ENCODE results near the gene MISP. TPM values are rescaled to one million over a fixed set of nuclear protein-coding genes. Genes with fewer than 3 reads are reported as not detected.

The MISP gene
- total and polyA plus RNA-seq, 2 of the 13 experiments (the other 11 are each of a cell fraction or from before 2014, with no cell fraction given): 0.67 to 1.3 TPM

DNA sequence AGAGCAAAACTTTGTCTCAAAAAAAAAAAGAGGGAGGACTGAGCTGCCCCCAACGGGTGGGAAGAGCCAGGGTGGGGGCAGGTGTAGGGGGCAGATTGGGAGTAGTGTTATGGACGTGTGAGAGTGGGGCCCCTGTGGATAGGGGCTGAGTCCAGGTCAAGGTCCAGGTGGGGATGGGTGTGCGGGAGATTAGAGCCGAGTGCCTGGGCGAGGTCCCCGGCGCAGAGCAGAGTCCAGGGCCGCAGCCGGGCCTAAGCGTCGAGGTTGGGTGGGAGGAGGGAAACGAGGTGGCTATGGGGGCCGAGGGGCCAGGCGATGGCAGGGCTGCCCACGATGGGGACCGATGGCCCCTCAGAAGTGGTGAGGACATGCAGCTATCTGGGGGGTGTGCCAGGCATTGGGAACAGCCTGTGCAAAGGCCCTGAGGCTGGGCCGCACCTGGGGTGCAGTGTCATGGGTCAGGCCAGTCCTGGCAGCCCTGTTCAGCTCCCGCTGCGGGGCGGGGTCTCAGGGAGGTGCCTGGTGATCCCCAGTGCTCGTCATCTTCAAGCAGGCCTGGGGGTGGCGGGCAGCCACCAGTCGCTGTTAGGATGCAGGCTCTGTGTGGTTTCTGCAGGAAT is 12.3 kb upstream of the MISP start (continued):
- TF ChIP-seq, protein P1, sequence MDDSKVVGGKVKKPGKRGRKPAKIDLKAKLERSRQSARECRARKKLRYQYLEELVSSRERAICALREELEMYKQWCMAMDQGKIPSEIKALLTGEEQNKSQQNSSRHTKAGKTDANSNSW (CRISPR knock-in tag; IDR thresholded peaks at IDR 0.05; ENCODE audit: borderline replicate concordance): no peak
- TF ChIP-seq, protein P2, sequence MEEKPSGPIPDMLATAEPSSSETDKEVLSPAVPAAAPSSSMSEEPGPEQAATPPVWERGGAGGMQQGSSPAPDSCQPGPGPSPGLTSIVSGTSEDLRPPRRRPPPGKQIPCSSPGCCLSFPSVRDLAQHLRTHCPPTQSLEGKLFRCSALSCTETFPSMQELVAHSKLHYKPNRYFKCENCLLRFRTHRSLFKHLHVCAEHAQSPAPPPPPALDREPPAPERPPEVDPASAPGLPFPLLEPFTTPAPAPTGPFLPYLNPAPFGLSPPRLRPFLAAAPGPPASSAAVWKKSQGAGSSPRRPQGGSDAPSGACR (CRISPR knock-in tag; IDR thresholded peaks at IDR 0.05): peak; percentile 66; the same call in 1 of the 2 replicates
- TF ChIP-seq KDM1A (CRISPR knock-in tag; IDR thresholded peaks at IDR 0.05) (peak; percentile 93), ZNF468 (CRISPR knock-in tag; IDR thresholded peaks at IDR 0.05) (0 out of 2 replicates have a peak, but pooled peaks have one; percentile 28), ZNF430 (CRISPR knock-in tag; IDR thresholded peaks at IDR 0.05) (0 out of 2 replicates have a peak, but pooled peaks have one; percentile 54), ZNF501 (CRISPR knock-in tag; IDR thresholded peaks at IDR 0.05) (peak; percentile 30; the same call in 1 of the 2 replicates), ZNF816 (CRISPR knock-in tag; IDR thresholded peaks at IDR 0.05; ENCODE audit: borderline replicate concordance) (peak; percentile 26; the same call in 1 of the 2 replicates), ZNF224 (CRISPR knock-in tag; IDR thresholded peaks at IDR 0.05) (peak; percentile 78; the same call in 1 of the 2 replicates), SMYD3 (CRISPR knock-in tag; IDR thresholded peaks at IDR 0.05) (no peak), ZZZ3 (CRISPR knock-in tag; IDR thresholded peaks at IDR 0.05; ENCODE audit: borderline replicate concordance) (no peak)
- TF ChIP-seq, protein P3, sequence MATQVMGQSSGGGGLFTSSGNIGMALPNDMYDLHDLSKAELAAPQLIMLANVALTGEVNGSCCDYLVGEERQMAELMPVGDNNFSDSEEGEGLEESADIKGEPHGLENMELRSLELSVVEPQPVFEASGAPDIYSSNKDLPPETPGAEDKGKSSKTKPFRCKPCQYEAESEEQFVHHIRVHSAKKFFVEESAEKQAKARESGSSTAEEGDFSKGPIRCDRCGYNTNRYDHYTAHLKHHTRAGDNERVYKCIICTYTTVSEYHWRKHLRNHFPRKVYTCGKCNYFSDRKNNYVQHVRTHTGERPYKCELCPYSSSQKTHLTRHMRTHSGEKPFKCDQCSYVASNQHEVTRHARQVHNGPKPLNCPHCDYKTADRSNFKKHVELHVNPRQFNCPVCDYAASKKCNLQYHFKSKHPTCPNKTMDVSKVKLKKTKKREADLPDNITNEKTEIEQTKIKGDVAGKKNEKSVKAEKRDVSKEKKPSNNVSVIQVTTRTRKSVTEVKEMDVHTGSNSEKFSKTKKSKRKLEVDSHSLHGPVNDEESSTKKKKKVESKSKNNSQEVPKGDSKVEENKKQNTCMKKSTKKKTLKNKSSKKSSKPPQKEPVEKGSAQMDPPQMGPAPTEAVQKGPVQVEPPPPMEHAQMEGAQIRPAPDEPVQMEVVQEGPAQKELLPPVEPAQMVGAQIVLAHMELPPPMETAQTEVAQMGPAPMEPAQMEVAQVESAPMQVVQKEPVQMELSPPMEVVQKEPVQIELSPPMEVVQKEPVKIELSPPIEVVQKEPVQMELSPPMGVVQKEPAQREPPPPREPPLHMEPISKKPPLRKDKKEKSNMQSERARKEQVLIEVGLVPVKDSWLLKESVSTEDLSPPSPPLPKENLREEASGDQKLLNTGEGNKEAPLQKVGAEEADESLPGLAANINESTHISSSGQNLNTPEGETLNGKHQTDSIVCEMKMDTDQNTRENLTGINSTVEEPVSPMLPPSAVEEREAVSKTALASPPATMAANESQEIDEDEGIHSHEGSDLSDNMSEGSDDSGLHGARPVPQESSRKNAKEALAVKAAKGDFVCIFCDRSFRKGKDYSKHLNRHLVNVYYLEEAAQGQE (IDR thresholded peaks at IDR 0.05; ENCODE audit: borderline replicate concordance in 1 of 2, low read depth in 1 of 2, low read length in 2 of 2): peak in 1 of 2 experiments; percentile 78; a peak in 2 of 4 replicates

All from HepG2 (cell line).